ENCODE measurements around the gene SAFB.

DNA sequence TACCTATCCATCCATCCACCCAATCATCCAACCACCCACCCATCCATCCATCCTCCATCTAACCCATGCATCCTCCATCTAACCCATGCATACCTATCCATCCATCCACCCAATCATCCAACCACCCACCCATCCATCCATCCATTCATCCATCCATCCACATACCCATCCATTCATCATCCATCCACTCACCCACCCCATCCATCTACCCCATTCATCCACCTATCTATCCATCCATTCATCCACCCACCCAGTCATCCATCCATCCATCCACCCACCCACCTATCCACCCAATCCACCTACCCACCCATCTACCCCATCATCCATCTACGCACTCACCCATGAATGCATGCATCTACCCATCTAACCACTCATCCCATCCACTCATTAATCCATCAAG is 50.9 kb downstream of the SAFB start:
- TF ChIP-seq EZH2 (IDR thresholded peaks at IDR 0.05; ENCODE audit: insufficient read depth, poor library complexity, severe bottlenecking), result no peak
- no peak for TF ChIP-seq EZH2phosphoT487 (IDR thresholded peaks at IDR 0.05; ENCODE audit: insufficient read depth, low read depth)
